ENCODE measurements around the gene RNF2.
"Not testable (repeated sequence)": the region's sequence is repeated elsewhere in the genome, so short reads cannot be mapped to it uniquely, and the experiment has no call there.

RNF2 gene

GRCh38 chr1:185050823-185051451 lies 5.6 kb downstream of the RNF2 start:
- no peak for DNase-seq

- no peak for DNase-seq
Measured at GRCh38 chr1:185053204-185053603, 7.8 kb downstream of the RNF2 start.

- DNase-seq = no peak
Measured at GRCh38 chr1:185054365-185055060, 9.2 kb downstream of the RNF2 start.

- no peak for DNase-seq
Measured at GRCh38 chr1:185058110-185058509, 12.8 kb downstream of the RNF2 start.

- no peak for DNase-seq
Measured at GRCh38 chr1:185058876-185059275, 13.5 kb downstream of the RNF2 start.

GRCh38 chr1:185059950-185060571 lies 14.7 kb downstream of the RNF2 start:
- DNase-seq = no peak

GRCh38 chr1:185062710-185063370 lies 17.5 kb downstream of the RNF2 start:
- no peak for DNase-seq

GRCh38 chr1:185063719-185064118 lies 18.4 kb downstream of the RNF2 start:
- no peak for DNase-seq

- not testable (repeated sequence) for DNase-seq
Measured at GRCh38 chr1:185065006-185065405, 19.6 kb downstream of the RNF2 start.

- DNase-seq = no peak
Measured at GRCh38 chr1:185066181-185066580, 20.8 kb downstream of the RNF2 start.

GRCh38 chr1:185068341-185068740 lies 23.0 kb downstream of the RNF2 start:
- DNase-seq = no peak

- DNase-seq = no peak
Measured at GRCh38 chr1:185069202-185069772, 23.9 kb downstream of the RNF2 start.

GRCh38 chr1:185070051-185070450 lies 24.7 kb downstream of the RNF2 start:
- DNase-seq = no peak

GRCh38 chr1:185073725-185074124 lies 28.4 kb downstream of the RNF2 start:
- DNase-seq = no peak

- DNase-seq = no peak
Measured at GRCh38 chr1:185074307-185074706, 28.9 kb downstream of the RNF2 start.

- DNase-seq = no peak
Measured at GRCh38 chr1:185075476-185075875, 30.1 kb downstream of the RNF2 start.

GRCh38 chr1:185077374-185077773 lies 32.0 kb downstream of the RNF2 start:
- DNase-seq = no peak

- DNase-seq = no peak
Measured at GRCh38 chr1:185080422-185080821, 35.1 kb downstream of the RNF2 start.

- no peak for DNase-seq
Measured at GRCh38 chr1:185083818-185084217, 38.5 kb downstream of the RNF2 start.

- no peak for DNase-seq
Measured at GRCh38 chr1:185087101-185087500, 41.7 kb downstream of the RNF2 start.

- no peak for DNase-seq
Measured at GRCh38 chr1:185087746-185088145, 42.4 kb downstream of the RNF2 start.

- DNase-seq = no peak
Measured at GRCh38 chr1:185091480-185091879, 46.1 kb downstream of the RNF2 start.

GRCh38 chr1:185094761-185095160 lies 49.4 kb downstream of the RNF2 start:
- DNase-seq = no peak

Measured in NCI-H187 (cell line).